Osteocyte (in vitro differentiated cells): ENCODE data around the gene APOBEC4. TPM values are rescaled to one million over a fixed set of nuclear protein-coding genes. Genes with fewer than 3 reads are reported as not detected.

Source experiments
- DNase-seq: peaks from one replicate; pipeline ENCODE4 v3.0.0; 2021; ENCODE audit warnings: mixed read lengths; ENCODE audit not compliant: unreplicated experiment; ENCODE audit errors: extremely low spot score
- H3K27ac Mint-ChIP-seq: one replicate; pipeline ENCODE4 v1.8.0; 2021; ENCODE audit warnings: mild to moderate bottlenecking, mixed read lengths; ENCODE audit not compliant: unreplicated experiment
- H3K27me3 Mint-ChIP-seq: one replicate; pipeline ENCODE4 v1.8.0; 2021; ENCODE audit warnings: mixed read lengths; ENCODE audit not compliant: unreplicated experiment
- H3K36me3 Mint-ChIP-seq: one replicate; pipeline ENCODE4 v1.8.0; 2021; ENCODE audit warnings: mixed read lengths; ENCODE audit not compliant: unreplicated experiment
- H3K4me1 Mint-ChIP-seq: one replicate; pipeline ENCODE4 v1.8.0; 2021; ENCODE audit warnings: mixed read lengths; ENCODE audit not compliant: unreplicated experiment
- H3K4me3 Mint-ChIP-seq: one replicate; pipeline ENCODE4 v1.8.0; 2021; ENCODE audit warnings: mild to moderate bottlenecking, moderate library complexity, mixed read lengths; ENCODE audit not compliant: unreplicated experiment
- H3K9me3 Mint-ChIP-seq: one replicate; pipeline ENCODE4 v1.8.0; 2021; ENCODE audit warnings: mixed read lengths; ENCODE audit not compliant: unreplicated experiment
- CTCF ChIP-seq: fragments of 200-600 bp; sonication (generic); IDR thresholded peaks from 2 replicates; pipeline ENCODE4 v1.5.0; 2021; ENCODE audit warnings: antibody characterized with exemption, mild to moderate bottlenecking, moderate library complexity
- total RNA-seq: library from RNA; stranded (reverse); gene quantifications from 2 replicates; pipeline ENCODE4 v1.2.1, GENCODE V29; 2021

Gene APOBEC4
- total RNA-seq, 1 donor from 2014 or later = not detected

GRCh38 chr1:183654706-183655105, 1.6 kb upstream of the APOBEC4 start:
- Mint-ChIP-seq H3K27ac (no peak overlapping the region), H3K4me3 (no peak overlapping the region), H3K27me3 (no peaks in the 10 kb centered on the region), H3K9me3 (no peaks in the 10 kb centered on the region), H3K36me3 (no peaks in the 10 kb centered on the region), H3K4me1 (peaks cover 13% of the 10 kb centered on the region)
- DNase-seq = no peak
- no peak for TF ChIP-seq CTCF

- no peak overlapping the region for H3K4me3 Mint-ChIP-seq
- H3K27me3 Mint-ChIP-seq = no peaks in the 10 kb centered on the region
- DNase-seq = no peak
- no peak for TF ChIP-seq CTCF
- H3K4me1 Mint-ChIP-seq = peaks cover 13% of the 10 kb centered on the region
- H3K27ac Mint-ChIP-seq = no peak overlapping the region
- H3K9me3 Mint-ChIP-seq = no peaks in the 10 kb centered on the region
- no peaks in the 10 kb centered on the region for H3K36me3 Mint-ChIP-seq
Observed at GRCh38 chr1:183653876-183654451, 848 bp upstream of the APOBEC4 start.

GRCh38 chr1:183653462-183653794, 312 bp upstream of the APOBEC4 start:
- TF ChIP-seq CTCF = no peak

GRCh38 chr1:183652107-183652506, 1.0 kb downstream of the APOBEC4 start:
- peaks cover 13% of the 10 kb centered on the region for H3K4me1 Mint-ChIP-seq
- H3K4me3 Mint-ChIP-seq = no peak overlapping the region
- no peak for TF ChIP-seq CTCF
- no peaks in the 10 kb centered on the region for H3K36me3 Mint-ChIP-seq
- no peak for DNase-seq
- no peaks in the 10 kb centered on the region for H3K27me3 Mint-ChIP-seq
- H3K27ac Mint-ChIP-seq = no peak overlapping the region
- no peaks in the 10 kb centered on the region for H3K9me3 Mint-ChIP-seq

More at GRCh38 chr1:183653462-183653794, 312 bp upstream of the APOBEC4 start:
- no peak for DNase-seq
- Mint-ChIP-seq H3K4me1 (peaks cover 13% of the 10 kb centered on the region), H3K27me3 (no peaks in the 10 kb centered on the region), H3K4me3 (no peak overlapping the region), H3K27ac (no peak overlapping the region), H3K36me3 (no peaks in the 10 kb centered on the region), H3K9me3 (no peaks in the 10 kb centered on the region)

GRCh38 chr1:183651612-183652011, 1.5 kb downstream of the APOBEC4 start:
- TF ChIP-seq CTCF = no peak

More at GRCh38 chr1:183651612-183652011, 1.5 kb downstream of the APOBEC4 start:
- Mint-ChIP-seq H3K4me3 (no peak overlapping the region), H3K27ac (no peak overlapping the region), H3K4me1 (peaks cover 13% of the 10 kb centered on the region), H3K9me3 (no peaks in the 10 kb centered on the region), H3K27me3 (no peaks in the 10 kb centered on the region), H3K36me3 (no peaks in the 10 kb centered on the region)
- DNase-seq = no peak
